Activated CD8-positive, alpha-beta T cell treated with anti-CD3 and anti-CD28 coated beads for 36 hours (primary cell): Measurements from ENCODE around the gene LRIG3. TPM values are rescaled to one million over a fixed set of nuclear protein-coding genes. Genes with fewer than 3 reads are reported as not detected.

Source experiments
- ATAC-seq: fragments of 200-7000 bp; cut with Tn5 transposase; one replicate; pipeline ENCODE4 v1.10.0; 2021; ENCODE audit warnings: mild to moderate bottlenecking, moderate library complexity
- CTCF ChIA-PET: fragments of 350-600 bp; sonication (Branson Sonifier 250); formaldehyde crosslinking; loops from one replicate; lab custom pipeline; 2021; ENCODE audit warnings: antibody characterized with exemption; lab: Charles Lee
- POLR2A ChIA-PET: fragments of 350-600 bp; sonication (Branson Sonifier 250); formaldehyde crosslinking; loops from one replicate; lab custom pipeline; 2021; ENCODE audit warnings: antibody characterized with exemption; lab: Charles Lee
- DNase-seq: peaks from one replicate; pipeline ENCODE4 v3.0.0-alpha.2; 2020
- H3K27ac Mint-ChIP-seq: one replicate; pipeline ENCODE4 v1.8.0; 2021; ENCODE audit warnings: mild to moderate bottlenecking, mixed read lengths
- H3K27me3 Mint-ChIP-seq: one replicate; pipeline ENCODE4 v1.8.0; 2021; ENCODE audit warnings: mixed read lengths
- H3K36me3 Mint-ChIP-seq: one replicate; pipeline ENCODE4 v1.8.0; 2021; ENCODE audit warnings: low read depth, mixed read lengths
- H3K4me1 Mint-ChIP-seq: one replicate; pipeline ENCODE4 v1.8.0; 2021; ENCODE audit warnings: low read depth, mixed read lengths
- H3K4me3 Mint-ChIP-seq: one replicate; pipeline ENCODE4 v1.8.0; 2021; ENCODE audit warnings: mild to moderate bottlenecking, moderate library complexity, mixed read lengths
- H3K9me3 Mint-ChIP-seq: one replicate; pipeline ENCODE4 v1.8.0; 2021; ENCODE audit warnings: mixed read lengths
- intact Hi-C: fragments of 100-400 bp; cut with micrococcal nuclease; formaldehyde crosslinking; loops from one replicate; pipeline ENCODE4 v1.10.0; 2022
- total RNA-seq, 2 experiments: library from RNA; stranded (reverse); gene quantifications; one replicate each; pipeline ENCODE4 v1.2.3, GENCODE V29; 2021
- TF ChIP-seq, protein P1 (sequence below): fragments of 200-600 bp; IDR thresholded peaks from one replicate; pipeline ENCODE4 v1.8.0; 2022; ENCODE audit warnings: antibody characterized with exemption, mild to moderate bottlenecking

The LRIG3 gene, protein sequence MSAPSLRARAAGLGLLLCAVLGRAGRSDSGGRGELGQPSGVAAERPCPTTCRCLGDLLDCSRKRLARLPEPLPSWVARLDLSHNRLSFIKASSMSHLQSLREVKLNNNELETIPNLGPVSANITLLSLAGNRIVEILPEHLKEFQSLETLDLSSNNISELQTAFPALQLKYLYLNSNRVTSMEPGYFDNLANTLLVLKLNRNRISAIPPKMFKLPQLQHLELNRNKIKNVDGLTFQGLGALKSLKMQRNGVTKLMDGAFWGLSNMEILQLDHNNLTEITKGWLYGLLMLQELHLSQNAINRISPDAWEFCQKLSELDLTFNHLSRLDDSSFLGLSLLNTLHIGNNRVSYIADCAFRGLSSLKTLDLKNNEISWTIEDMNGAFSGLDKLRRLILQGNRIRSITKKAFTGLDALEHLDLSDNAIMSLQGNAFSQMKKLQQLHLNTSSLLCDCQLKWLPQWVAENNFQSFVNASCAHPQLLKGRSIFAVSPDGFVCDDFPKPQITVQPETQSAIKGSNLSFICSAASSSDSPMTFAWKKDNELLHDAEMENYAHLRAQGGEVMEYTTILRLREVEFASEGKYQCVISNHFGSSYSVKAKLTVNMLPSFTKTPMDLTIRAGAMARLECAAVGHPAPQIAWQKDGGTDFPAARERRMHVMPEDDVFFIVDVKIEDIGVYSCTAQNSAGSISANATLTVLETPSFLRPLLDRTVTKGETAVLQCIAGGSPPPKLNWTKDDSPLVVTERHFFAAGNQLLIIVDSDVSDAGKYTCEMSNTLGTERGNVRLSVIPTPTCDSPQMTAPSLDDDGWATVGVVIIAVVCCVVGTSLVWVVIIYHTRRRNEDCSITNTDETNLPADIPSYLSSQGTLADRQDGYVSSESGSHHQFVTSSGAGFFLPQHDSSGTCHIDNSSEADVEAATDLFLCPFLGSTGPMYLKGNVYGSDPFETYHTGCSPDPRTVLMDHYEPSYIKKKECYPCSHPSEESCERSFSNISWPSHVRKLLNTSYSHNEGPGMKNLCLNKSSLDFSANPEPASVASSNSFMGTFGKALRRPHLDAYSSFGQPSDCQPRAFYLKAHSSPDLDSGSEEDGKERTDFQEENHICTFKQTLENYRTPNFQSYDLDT
- total RNA-seq: not detected

DNA sequence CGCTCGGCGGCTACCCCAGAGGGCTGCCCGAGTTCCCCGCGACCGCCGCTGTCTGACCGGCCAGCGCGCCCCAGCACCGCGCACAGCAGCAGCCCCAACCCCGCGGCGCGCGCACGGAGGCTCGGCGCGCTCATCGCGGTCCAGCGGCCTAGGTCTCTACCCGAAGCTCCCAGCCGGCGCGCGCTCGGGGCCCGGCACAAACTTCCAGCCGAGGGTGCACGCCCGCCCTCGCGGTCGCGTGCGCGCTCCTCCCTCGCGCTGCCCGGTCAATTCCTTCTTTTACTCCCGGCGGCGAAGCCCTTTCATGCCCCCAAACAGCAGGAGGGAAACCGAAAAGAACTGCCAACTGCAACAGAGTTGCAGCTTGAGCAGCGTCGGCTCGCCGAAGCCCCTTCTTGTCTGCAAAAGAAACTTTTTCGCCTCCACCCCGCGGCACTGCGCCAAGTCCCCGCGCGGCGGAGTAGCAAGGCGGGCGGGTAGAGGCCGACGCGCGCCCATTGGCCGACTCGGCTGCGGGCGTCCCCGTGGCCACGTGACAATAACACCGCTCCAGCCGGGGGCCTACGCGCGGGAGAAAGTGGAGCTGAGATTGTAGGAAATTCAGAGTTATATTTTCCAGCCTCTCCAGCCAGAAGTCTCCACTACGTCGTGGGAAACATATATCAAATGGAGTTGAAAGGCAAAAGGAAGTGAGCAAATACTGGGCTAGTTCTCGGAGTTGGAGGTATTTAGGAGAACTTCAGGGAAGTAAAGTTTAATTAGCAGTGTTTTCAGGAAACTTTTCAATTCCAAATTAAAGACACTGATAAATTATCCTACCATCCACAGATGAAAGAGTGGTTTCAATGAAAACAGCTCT lies at the start of gene LRIG3:
TSS of gene LRIG3 (minus strand) at position 403 of the 859 bp plus-strand sequence. CDS start at position 134, 269 bp downstream.
- no peaks in the 10 kb centered on the region for H3K9me3 Mint-ChIP-seq
- peaks cover 30% of the 10 kb centered on the region for H3K27me3 Mint-ChIP-seq
- ChIA-PET POLR2A (no interaction called here), CTCF (no interaction called here)
- intact Hi-C loops: no loop called here
- H3K27ac Mint-ChIP-seq: no peak within 1 kb of the TSS
- peak; percentile 20 for ATAC-seq
- no peaks in the 10 kb centered on the region for H3K36me3 Mint-ChIP-seq
- peak; percentile 17 for DNase-seq
- peak within 1 kb of the TSS; percentile 39 for H3K4me3 Mint-ChIP-seq
- H3K4me1 Mint-ChIP-seq: peaks cover 2% of the 10 kb centered on the region
- TF ChIP-seq, protein P1, sequence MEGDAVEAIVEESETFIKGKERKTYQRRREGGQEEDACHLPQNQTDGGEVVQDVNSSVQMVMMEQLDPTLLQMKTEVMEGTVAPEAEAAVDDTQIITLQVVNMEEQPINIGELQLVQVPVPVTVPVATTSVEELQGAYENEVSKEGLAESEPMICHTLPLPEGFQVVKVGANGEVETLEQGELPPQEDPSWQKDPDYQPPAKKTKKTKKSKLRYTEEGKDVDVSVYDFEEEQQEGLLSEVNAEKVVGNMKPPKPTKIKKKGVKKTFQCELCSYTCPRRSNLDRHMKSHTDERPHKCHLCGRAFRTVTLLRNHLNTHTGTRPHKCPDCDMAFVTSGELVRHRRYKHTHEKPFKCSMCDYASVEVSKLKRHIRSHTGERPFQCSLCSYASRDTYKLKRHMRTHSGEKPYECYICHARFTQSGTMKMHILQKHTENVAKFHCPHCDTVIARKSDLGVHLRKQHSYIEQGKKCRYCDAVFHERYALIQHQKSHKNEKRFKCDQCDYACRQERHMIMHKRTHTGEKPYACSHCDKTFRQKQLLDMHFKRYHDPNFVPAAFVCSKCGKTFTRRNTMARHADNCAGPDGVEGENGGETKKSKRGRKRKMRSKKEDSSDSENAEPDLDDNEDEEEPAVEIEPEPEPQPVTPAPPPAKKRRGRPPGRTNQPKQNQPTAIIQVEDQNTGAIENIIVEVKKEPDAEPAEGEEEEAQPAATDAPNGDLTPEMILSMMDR: no peak

DNA sequence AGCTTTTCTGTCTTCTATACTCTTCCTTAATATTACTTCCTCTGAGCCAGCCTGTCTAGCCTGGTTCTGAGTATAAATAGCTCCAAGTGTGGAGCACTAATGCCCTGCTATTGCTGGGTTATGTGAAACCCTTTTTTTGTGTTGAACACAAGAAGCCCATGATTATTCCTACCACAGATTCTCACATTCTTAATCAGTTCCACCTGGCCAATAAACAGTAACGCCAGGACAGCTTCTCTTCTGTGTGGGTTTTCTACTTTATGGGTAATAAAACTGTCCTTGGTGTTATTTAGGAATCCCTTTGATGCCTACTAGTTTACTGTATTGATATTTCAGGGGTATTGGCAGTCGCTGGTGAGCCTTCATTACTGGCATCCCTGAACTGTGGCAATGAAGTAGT lies 48.9 kb upstream of the LRIG3 start:
- ATAC-seq (no peak), DNase-seq (no peak)
- Mint-ChIP-seq H3K36me3 (no peaks in the 10 kb centered on the region), H3K9me3 (no peaks in the 10 kb centered on the region), H3K4me3 (no peak overlapping the region), H3K27me3 (no peaks in the 10 kb centered on the region), H3K27ac (no peak overlapping the region), H3K4me1 (no peaks in the 10 kb centered on the region)
- ChIA-PET POLR2A (no interaction called here), CTCF (no interaction called here)
- intact Hi-C loops: no loop called here
- TF ChIP-seq, protein P1: no peak

DNA sequence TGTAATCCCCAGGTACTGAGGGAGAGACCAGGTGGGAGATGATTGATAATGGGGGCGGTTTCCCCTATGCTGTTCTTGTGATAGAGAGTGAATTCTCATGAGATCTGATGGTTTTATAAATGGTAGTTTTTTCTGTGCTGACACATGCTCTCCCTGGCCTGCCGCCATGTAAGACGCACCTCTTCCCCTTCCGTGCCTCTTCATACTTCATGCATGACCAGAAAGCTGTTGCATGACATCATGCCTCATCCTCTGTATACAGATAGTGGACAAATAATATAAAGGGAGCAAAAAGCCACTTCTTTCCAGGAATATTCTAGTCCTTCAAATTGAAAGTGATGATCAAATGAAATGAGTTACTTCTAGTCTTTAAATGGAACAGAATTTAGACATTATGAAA lies 47.3 kb upstream of the LRIG3 start:
- H3K9me3 Mint-ChIP-seq: no peaks in the 10 kb centered on the region
- POLR2A ChIA-PET: no interaction called here
- CTCF ChIA-PET: no interaction called here
- TF ChIP-seq, protein P1: no peak
- H3K36me3 Mint-ChIP-seq: no peaks in the 10 kb centered on the region
- intact Hi-C loops: no loop called here
- H3K4me1 Mint-ChIP-seq: no peaks in the 10 kb centered on the region
- no peak for DNase-seq
- no peak overlapping the region for H3K27ac Mint-ChIP-seq
- ATAC-seq: no peak
- no peaks in the 10 kb centered on the region for H3K27me3 Mint-ChIP-seq
- no peak overlapping the region for H3K4me3 Mint-ChIP-seq

DNA sequence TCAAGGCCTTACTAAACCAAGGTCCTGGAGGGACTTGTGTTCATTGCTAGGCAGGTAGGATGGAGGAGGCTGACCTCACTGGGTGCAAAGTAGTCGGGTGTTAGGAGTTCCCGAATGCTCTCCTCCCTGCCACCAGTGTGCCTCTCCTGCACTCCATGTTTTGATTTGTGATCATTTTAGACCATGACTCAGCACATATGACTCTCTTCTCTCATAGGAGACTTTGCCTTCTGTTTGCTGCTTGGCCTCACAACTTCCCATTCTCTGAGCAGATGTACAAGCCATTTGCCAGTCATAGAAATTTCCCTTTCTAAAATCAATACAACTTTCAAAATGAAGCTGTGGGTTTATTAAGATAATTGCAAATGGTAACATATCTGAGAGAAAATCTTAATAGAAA lies 46.6 kb upstream of the LRIG3 start:
- Mint-ChIP-seq H3K4me1 (no peaks in the 10 kb centered on the region), H3K27ac (no peak overlapping the region), H3K36me3 (no peaks in the 10 kb centered on the region), H3K27me3 (no peaks in the 10 kb centered on the region), H3K9me3 (no peaks in the 10 kb centered on the region), H3K4me3 (no peak overlapping the region)
- no peak for DNase-seq
- CTCF ChIA-PET: no interaction called here
- no peak for ATAC-seq
- TF ChIP-seq, protein P1: no peak
- POLR2A ChIA-PET: no interaction called here
- intact Hi-C loops: no loop called here
